Embryonic facial prominence (tissue), 1 donor: ENCODE measurements around the gene ECEL1.
"Not testable (repeated sequence)": the region's sequence is repeated elsewhere in the genome, so short reads cannot be mapped to it uniquely, and the experiment has no call there.

Source experiments
- DNase-seq: peaks from one replicate; pipeline ENCODE4 v3.0.0-alpha.2; 2016; ENCODE audit errors: extremely low spot score

Gene ECEL1

GRCh38 chr2:232443047-232443446 lies 44.6 kb downstream of the ECEL1 start:
- DNase-seq: not testable (repeated sequence)

- not testable (repeated sequence) for DNase-seq
Observed at GRCh38 chr2:232442431-232442830, 45.2 kb downstream of the ECEL1 start.

- DNase-seq: not testable (repeated sequence)
Observed at GRCh38 chr2:232441922-232442321, 45.7 kb downstream of the ECEL1 start.

GRCh38 chr2:232441147-232441651 lies 46.4 kb downstream of the ECEL1 start:
- no peak for DNase-seq

GRCh38 chr2:232440220-232441018 lies 47.2 kb downstream of the ECEL1 start:
- DNase-seq: not testable (repeated sequence)

- DNase-seq: no peak
Observed at GRCh38 chr2:232439758-232440135, 47.9 kb downstream of the ECEL1 start.

- no peak for DNase-seq
Observed at GRCh38 chr2:232438951-232439757, 48.5 kb downstream of the ECEL1 start.

- no peak for DNase-seq
Observed at GRCh38 chr2:232438091-232438490, 49.5 kb downstream of the ECEL1 start.

- DNase-seq: no peak
Observed at GRCh38 chr2:232437195-232437571, 50.5 kb downstream of the ECEL1 start.

GRCh38 chr2:232436381-232437194 lies 51.0 kb downstream of the ECEL1 start:
- no peak for DNase-seq

GRCh38 chr2:232435805-232436204 lies 51.8 kb downstream of the ECEL1 start:
- DNase-seq: no peak

GRCh38 chr2:232435375-232435648 lies 52.3 kb downstream of the ECEL1 start:
- no peak for DNase-seq

- DNase-seq: no peak
Observed at GRCh38 chr2:232434563-232435374, 52.9 kb downstream of the ECEL1 start.

GRCh38 chr2:232434091-232434490 lies 53.5 kb downstream of the ECEL1 start:
- no peak for DNase-seq

GRCh38 chr2:232433622-232434021 lies 54.0 kb downstream of the ECEL1 start:
- DNase-seq: not testable (repeated sequence)

- no peak for DNase-seq
Observed at GRCh38 chr2:232432598-232433184, 54.9 kb downstream of the ECEL1 start.

GRCh38 chr2:232431705-232432590 lies 55.7 kb downstream of the ECEL1 start:
- DNase-seq: no peak
